NCI-H1417 treated with DMSO at 0.1 percent for 48 hours (cell line): ENCODE results near the gene DACT2.

Source experiments
- DNase-seq: peaks from one replicate; lab custom pipeline; 2025; lab: John Stamatoyannopoulos, UW

The DACT2 gene

DNA sequence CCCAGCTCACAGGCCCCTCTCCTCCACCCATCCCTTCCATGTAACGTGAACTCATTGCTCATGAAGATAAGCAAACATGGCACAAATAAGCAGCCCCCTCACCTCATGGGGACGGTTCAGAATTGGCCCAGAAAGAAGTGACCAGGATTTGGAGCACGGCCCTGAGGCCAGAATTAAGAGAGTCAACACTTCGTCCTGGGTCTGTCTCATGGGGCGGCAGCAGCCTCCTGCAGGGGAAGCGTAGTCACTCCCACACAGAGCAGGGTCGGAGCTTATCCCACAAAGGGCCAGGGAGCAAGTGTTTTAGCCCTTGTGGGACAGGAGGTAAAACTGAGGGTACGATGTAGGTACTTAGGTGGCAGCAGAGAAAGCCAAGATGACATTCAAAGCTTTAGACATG is 28.6 kb upstream of the DACT2 start:
- DNase-seq = no peak

DNA sequence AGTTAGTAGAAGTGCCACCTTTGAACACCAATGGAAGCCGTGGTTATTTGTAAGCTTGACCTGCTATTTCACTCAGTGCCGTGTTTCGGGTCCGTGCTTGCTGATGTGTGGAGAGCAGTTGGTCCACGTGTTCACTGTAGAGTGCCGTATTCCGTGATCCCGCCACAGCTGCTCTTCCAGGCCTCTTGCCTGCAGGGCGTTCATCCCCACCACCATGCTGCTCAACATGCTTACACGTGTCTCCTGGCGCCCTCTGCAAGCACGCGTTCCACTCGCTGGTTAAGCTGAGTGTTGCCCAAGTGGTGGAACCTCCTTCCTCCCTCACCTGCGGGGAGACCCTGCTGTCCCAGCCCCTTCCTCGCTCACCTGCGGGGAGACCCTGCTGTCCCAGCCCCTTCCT is 28.0 kb upstream of the DACT2 start:
- no peak for DNase-seq

DNA sequence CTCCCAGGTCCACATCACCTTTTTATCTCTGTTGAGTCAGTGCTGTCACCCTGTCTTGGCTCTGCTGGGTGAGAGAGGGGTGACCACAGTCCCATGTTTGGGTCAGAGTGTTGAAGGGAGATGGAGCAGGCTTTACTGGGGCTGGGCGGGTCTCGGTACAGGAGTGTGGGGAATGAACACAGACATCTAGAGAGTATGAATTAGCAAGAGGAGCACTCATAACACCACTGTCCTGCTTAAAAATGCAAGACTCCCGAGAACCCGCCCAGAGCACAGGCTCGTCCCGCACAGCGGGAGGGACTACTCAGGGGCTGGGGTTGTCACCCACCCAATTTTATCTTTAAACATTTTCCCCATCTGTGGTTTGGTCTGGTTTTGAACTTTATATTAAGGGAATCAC is 27.5 kb upstream of the DACT2 start:
- DNase-seq = no peak

DNA sequence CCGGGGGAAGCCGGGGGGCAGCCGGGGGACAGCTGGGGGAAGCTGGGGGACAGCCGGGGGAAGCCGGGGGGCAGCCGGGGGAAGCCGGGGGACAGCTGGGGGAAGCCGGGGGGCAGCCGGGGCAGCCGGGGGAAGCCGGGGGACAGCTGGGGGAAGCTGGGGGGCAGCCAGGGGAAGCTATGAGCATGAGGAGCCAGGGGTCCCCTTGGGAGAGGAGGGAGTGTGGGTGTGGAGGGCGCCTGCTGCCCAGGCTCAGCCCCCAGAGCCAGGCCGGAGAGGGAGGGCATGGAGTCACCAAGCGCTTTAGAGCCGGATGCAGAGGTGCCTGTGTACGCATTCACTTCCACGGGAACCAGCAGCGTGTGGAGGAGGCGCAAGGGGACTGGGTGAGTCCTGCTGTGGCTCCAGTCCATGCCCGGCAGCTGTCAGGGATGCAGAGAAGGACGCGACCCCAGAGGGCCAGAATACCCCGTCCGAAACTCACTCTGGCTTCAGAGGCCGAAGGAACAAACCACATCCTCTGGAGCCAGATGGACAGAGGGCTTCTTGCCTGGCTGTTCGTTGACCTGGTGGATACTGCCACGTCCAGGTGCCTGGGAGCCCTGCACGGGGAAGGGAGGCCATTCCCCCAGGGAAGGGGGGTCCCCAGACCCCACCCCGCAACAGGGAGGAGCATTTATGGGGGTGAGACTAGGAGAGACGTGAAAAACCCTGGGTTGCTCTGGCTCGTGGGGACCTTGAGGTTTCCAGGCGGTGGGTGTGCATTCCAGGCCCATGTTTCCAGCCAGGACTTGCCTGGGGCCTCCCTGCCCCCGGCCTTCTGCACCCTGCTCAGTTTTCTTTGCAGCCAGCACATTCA is 26.5 kb upstream of the DACT2 start:
- no peak for DNase-seq

DNA sequence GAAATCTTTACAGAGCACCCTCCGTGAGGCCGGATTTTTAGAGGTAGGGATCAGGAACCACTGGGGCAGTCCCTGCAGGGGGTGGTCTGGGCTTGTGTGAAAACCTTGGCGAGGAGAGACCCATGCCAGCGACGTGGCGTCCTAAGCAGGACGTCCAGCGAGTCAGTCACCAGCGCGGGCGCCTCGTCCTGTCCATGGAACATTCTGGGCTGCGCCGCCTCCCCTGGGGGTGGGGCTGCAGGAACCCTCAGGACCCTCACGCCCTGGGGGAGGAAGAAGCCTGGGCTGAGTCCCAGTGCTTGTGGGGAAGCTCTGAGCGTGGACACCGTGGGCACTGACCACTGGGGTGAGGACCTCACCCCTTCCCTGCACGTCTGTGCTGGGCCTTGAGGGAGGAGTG is 25.7 kb upstream of the DACT2 start:
- no peak for DNase-seq

DNA sequence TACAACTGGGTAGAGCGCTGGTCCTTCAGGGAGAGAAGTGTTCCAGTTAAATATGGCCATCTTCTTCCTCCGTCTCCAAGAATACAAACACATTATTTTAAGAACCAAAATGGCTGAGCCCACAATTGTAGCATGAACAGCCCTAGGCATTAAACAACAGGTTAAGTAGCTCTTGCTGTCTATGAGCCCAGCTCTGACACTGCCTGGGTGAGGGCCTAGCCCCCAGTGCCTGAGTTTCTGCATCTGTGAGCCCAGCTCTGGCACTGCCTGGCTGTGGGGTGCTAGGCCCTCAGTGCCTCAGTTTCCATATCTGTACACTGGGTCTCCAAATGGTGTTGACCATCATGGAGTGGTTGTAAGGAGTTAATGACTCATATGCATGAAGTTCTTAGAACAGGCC is 24.8 kb upstream of the DACT2 start:
- no peak for DNase-seq

DNA sequence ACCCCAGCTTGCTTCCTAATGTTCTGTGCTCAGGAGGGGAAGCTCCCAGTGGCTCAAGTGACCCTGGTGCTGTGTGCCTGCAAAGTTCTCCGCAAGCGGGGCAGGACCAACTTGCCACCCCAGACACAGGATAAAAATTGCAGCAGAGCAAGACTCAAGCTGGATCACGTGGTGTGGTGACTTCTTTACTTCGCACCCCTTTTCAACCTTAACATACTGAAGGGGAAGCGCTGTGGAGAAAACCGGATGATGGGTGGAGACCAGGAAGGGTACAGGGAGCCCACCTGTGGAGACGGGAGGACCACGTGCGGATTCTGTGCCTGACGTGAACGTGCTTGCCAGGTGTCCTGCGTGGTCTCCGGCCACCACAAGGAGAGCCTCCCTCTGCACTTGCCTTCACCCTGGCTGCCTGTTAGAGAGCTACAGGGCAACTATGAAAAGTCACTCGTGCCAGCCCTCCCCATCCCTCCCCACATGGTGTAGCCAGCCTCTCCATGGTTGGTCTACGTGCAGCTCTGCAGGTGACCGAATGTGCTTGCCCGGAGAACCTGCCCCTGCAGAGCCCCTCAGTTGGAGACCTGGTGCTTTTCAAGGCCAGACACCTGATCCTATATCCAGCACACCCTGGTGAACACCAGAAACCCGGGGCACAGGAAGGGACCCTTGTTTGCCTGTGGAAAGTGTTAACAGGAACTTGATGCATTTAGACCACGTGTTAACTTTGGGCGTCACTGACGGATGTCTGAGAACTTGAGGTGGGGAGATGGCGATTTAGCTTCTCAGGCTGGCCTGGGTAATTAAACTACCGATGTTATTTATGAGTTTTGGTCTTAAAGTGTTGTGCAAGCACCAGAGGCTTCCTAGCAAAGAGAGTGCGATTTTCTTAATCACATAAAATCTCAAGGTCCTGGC is 23.9 kb upstream of the DACT2 start:
- no peak for DNase-seq

DNA sequence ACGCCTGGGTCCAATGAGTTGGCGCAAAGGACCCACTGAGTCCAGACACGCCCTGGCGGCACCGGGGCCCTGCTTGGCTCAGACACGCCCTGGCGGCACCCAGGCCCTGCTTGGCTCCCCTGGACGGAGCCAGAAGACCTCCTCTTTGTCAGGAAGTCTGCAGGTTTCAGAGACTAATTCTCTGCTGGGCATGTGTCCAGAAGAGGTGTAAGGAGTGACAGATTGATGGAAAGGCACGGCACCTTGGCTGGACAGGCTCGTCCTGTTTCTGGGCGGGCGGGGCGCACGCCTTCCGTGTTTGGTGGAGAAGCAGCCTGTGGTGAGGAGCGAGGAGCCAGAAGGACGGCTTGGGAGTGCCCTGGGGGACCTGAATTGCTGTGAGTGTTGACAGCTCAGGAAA is 23.1 kb upstream of the DACT2 start:
- no peak for DNase-seq

DNA sequence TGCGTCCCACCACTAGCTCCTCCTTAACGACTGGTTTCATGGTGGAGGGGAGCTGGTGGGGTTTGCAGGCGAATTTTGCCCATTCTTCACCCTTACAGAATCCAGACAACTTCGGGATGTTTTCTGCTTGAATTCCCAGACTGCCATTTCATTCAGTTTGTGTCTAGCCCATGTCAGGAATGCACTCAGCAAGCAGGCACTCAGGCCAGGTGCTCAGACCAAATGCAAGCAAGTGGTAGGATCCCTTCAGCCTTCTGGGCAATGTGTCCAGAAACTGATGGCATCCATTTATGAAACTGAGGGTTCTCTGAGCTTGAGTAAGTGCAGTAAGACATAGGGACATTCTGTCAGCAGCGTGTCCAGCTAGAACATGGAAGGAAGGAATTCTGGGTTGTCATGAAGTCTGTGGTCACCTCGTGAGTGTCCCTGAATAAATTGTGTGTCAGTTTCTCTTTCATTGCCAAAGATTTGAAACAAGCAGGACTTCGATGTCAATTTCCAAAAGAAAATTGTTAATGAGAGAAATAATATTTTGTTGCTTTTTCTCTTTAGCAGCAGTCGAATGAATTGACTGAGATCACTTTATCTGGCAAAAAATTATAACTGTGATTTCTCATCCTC is 21.8 kb upstream of the DACT2 start:
- DNase-seq = no peak

DNA sequence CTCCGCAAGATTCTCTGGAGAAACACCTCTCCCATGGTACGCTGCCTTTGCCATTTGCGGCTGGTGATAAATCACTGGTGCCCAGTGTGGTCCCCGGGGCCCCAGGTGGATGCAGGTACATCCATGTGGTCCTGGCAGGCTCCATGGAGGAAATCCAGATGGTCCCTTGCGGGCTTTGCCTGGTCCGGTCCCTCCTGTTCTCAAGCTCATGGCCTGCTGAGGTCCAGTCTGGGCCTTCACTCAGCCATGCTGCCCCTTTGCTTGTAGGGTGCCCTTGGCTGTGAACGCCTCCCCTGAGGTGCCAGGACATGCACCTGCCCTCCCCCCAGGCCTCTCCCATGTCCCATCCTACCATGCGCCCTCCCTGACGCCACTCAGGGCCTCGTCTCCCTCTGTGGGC is 21.2 kb upstream of the DACT2 start:
- no peak for DNase-seq

DNA sequence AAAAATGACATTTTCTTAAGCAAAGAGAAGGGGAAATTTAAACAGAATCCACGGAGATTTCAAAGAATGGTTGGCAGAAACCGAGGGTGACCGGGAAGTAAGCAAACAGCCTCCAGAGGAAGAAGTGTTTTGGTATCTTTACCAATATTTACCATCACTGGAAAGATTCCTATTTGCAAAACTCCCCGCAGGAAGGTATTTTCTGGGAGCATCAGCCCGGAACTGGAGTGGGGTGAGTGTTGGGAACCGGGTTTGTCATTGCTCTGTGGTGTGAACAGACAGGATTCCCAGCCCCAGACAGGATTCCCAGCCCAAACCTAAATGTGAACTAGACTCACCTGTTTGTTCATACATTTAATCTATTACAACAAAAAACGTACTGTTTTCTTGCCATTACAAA is 19.2 kb upstream of the DACT2 start:
- DNase-seq = no peak

DNA sequence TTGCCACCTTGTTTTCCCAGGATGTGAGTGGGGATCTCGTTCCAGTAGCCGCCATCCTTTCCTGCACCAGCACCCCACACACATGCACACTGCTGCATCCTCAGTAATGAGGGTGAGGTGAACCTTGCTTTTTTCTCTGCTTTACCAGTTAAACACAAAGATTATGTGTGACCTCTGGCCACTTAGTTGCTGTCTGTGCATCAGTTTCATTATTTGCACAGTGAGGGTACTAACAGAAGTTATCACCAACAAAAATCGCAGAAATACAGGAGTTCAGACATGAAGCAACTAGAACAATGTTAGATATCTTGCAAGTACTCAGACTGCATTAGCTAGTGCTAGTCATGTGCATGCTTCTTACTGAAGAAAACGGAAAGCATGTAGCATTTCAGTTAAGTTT is 17.4 kb upstream of the DACT2 start:
- DNase-seq = no peak

DNA sequence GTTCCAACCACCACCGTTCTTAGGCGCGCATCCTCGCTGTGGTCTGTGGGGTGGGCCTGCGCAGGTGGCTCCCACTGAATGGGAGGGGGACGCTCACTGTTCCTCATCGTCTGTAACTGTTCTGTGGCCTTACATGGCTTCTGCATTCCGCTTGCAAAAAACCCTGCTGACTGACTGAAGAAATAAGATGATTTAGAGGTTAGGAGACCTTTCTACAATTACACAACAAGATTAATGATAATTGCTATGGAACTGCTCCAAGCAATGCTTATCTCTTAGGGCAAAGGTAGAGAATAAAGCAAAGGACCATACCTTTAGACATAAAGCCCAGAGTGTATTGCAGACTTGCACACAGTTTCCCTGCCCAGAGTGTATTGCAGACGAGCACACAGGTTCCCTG is 14.4 kb upstream of the DACT2 start:
- DNase-seq = no peak

DNA sequence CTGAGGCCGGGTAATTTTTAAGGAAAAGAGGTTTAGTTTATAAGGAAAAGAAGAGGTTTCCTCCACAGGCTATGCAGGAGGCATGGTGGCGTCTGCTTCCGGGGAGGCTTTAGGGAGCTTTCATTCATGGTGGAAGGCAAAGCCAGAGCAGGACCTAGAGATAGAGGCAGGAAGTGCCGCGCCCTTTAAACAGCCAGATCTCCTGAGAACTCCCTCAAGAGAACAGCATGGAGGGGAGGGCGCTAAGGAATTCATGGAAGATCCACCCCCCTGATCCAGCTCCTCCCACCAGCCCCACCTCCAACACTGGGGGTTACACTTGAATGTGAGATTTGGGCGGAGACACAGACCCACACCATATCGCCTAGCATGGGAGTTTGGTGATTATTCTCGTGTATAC is 13.9 kb upstream of the DACT2 start:
- DNase-seq = no peak

DNA sequence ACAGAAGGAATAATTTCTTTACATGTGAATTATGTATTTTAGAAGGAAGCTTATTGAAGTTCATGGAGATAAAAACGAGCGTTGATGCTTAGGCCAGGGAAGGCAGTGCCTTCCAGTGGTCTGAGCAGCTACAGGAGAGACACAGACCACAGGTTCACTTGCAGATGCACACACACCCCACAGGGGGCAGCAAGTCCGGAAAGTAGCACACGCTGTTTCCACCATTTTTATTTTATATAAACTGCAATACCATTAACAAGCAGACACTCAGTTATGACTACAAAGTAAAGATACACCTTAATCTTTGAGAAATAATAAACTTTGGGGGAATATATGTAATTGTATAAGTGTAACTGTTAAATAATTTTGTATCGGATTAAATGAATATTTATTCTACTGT is 13.5 kb upstream of the DACT2 start:
- no peak for DNase-seq

DNA sequence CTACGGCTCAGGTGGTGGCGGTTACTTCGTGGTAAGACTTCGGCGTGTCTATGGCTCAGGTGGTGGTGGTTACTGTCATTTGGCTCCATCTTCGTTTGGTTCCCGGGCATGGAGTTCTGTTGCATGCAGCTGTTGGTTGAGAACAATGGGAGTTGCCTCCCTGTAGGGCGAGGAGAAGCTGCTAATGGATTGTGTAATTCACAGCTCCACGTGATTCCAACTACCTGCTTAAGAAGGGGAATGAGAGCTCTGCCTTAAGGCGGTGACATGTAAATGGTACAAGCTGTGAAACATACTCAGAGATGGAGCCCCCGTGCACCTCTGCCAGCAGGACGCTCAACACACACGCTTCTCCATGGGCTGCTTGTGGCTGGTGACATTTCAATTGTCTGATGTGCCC is 12.4 kb upstream of the DACT2 start:
- no peak for DNase-seq

DNA sequence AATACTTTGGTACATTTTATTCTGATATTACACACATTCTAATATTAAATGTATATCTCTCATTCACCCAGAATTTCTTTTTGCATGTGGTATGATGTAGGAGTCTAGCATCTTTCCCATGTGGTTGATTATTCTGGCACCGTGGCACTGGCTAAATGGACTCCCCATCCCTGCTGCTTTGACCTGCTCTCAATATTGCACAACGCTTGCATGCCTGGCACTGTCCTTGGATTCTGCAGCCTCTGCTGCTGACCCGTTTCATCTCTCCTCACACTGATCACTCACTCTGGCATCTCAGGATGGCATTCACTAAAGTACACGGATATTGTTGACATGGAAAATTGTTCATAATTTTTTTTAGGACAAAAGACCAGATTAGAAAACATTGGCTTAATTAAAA is 11.5 kb upstream of the DACT2 start:
- no peak for DNase-seq

DNA sequence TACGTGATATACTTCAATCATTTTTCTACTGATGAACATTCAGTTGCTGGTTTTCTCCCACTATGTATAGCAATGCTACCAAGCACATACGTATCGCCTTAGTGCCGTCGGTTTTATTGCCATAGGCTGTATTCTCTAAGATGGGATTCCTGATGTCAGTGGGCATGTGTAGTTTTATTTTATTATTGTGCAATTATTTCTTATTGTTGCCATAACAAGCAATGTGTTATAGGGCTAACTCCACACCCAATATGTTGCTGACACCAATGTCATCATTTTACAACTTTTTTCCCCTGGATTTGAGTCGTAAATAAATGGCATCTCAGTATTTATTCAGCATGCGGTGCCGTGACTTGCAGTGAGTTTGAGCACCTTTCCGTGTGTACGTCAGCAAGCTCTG is 10.8 kb upstream of the DACT2 start:
- no peak for DNase-seq

DNA sequence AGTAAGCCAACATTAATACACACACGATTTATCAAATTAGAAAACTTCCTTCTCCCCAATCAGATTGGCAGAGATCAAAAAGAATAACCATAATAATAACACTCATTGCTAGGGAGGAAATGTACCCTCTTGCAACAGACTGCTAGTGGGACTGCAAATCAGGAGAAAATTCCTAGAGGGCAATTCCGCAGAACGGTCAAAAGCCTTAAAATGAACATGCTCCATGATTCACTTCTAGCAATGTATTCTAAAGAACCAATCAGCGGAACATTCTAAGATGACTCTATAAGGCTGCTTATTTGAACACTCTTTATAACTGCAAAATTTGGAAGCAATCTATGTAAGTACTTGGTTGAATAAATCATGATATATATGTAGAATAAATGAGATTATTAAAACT is 8.5 kb upstream of the DACT2 start:
- no peak for DNase-seq

DNA sequence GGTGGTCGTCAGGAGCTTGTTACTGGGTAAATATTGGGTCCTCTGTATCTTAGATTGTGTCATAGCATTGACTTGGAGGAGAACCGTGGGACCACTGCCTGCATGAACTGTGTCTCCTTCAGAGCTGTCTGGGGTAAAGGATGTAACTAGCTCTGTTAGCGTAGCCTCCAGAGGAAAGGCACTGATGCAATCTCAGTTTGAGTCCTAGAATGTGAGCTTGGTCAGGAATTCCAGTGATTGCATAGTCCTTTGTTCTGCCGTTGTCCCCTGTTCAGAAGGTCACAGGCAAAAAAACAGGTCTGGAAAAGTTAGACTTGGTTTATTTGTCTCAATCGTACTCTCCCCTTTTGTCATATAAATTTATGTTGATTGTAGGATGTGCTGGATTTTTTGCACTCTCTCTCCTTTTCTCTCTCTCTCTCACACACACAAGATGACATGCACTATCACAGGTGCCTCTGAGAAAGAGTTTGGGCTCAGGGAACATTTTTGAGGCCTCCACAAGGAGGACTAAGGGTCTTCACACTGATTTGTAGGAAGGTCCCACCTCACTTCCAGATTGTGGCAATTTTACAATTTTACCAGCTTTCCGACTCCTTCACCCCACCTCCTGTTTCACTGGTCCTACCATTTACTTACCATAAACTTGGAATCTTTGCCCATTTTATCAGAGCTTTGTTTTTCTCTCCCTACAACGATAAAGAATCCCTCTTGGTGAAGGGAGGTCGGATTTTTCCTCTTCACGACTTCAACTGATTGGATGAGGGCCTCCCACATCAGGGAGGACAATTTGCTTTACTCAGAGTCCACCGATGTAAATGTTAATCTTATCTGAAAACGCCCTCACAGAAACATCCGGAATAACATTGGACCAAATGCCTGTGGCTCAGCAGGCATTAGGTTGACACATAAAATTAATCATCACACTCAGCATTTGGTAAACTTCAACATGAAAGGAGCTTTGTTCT is 7.0 kb upstream of the DACT2 start:
- DNase-seq = no peak

DNA sequence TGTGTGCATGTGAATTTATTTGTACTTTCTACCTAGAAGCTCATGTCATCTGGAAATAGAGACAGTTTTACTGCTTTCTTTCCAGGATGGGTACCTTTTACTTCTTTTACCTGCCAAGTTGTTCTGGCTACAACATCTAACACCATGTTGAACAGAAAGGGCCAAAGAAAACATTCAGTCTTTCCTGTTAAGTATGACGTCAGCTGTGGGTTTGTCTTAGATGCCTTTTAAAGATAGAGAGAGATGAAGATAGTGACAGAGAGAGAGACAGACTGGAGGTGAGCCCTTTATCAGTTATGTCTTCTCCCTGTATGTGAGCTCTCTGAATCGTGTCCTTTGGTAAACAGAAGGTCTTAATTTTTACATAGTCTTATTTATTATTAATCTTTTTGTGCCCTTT is 3.4 kb upstream of the DACT2 start:
- DNase-seq = no peak

DNA sequence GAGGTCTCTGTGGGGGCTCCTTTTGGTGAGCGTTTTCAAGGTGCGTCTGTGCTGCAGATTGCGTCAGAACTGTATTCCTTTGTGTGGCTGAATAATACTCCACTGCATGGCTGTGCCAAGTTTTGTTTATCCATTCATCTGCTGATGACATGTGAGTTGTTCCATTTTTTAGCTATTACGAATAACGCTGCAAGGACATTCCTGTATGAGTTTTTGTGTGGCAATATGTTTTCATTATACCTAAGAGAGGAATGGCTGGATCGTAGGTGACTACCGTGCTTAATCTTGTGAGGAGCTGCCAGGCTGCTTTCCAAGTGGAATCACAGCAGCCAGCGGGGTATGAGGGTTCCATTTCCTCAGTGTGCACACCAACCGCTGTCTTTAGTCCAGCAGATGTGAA is 1.1 kb upstream of the DACT2 start:
- no peak for DNase-seq
